GM12873 (cell line): ENCODE results near the gene TMEM39A.

ENCODE experiments used
- CTCF ChIP-seq: IDR thresholded peaks from 2 replicates; pipeline ENCODE4 v1.5.1; 2012; ENCODE audit warnings: low read depth, mild to moderate bottlenecking, moderate library complexity, low read length, control low read depth; ENCODE audit not compliant: insufficient read depth; ENCODE audit errors: missing control alignments

TMEM39A gene

DNA sequence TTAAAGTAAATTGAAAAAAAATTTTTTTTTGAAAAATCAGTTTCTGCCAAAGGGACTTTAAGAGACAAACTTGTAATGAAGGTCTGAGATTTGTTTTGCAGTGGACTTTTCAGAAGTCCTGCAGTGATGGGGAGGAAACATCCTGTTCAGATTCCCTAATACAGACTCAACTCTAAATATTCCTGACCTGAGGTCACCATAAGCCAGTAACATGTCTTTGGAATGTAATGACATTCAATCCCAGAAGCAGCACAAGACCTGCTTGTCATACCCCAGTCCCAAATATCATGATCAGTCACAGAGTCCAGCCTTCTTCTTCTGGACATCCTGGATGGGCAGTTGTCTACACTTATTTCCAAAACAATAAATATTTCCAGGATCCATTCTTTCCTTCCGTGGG is 53.6 kb downstream of the TMEM39A start:
- TF ChIP-seq CTCF: no peak

- no peak for TF ChIP-seq CTCF
Observed at GRCh38 chr3:119408243-119408950, 55.0 kb downstream of the TMEM39A start.

DNA sequence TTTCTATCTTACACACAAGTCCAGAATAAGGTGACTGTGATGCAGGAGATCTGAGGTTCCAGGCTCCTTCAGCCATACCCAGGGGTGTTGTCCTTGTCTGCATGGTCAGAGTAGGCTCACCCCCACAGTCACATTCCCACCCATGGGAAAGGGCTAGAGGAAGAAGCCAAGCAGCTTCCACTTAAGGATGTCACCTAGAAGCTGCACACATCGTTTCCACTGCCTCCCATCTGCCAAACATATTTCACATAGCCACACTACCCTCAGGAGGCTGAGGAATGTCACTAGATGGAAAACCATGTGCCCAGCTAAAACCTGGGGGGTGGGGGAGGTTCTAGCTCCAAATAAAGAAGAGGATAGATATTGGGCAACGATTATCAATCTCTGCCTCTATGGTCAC is 58.1 kb downstream of the TMEM39A start:
- TF ChIP-seq CTCF: no peak

DNA sequence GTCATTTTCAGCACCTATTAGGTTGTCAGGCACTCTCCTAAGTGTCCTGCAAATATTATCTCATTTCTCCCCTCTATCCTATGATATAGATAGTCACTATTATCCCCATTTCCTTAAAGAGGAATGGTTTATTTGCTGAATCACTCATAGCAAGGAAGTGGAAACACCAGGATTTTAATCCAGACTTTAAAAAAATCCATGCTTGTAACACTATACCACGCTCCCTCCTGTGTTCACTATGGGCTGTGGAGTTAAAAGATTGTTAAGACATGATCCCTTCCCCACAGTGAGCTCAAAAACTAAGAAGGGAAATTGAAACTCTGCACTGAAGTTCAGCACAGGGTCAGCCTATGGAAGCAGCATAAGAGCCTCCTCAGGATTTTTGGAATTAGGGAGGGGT is 60.2 kb downstream of the TMEM39A start:
- no peak for TF ChIP-seq CTCF

- no peak for TF ChIP-seq CTCF
Observed at GRCh38 chr3:119402791-119403190, 60.6 kb downstream of the TMEM39A start.

GRCh38 chr3:119401503-119402440 is 61.6 kb downstream of the TMEM39A start:
- TF ChIP-seq CTCF: no peak

GRCh38 chr3:119401069-119401468 is 62.3 kb downstream of the TMEM39A start:
- TF ChIP-seq CTCF: no peak
